Stimulated activated naive B cell treated with anti-CD40 and anti-IgM and Interleukin-4, amounts not matched to agents 10 μg/mL and 1 μg/mL and 100 μg/mL, for 72 hours (primary cell): ENCODE data around the gene IGF2BP3.

Experiments
- ATAC-seq, 2 donors: fragments of 150-1000 bp; cut with Tn5 transposase; replicated peaks; 2 replicates each; pipeline ENCODE4 v1.10.0; 2021; ENCODE audit warnings: moderate library complexity in 1 of 2
- DNase-seq: peaks from one replicate; pipeline ENCODE4 v3.0.0; 2021
- H3K27ac Mint-ChIP-seq: one replicate; pipeline ENCODE4 v1.8.0; 2022; ENCODE audit warnings: mild to moderate bottlenecking, mixed read lengths
- H3K27me3 Mint-ChIP-seq, 2 donors: one replicate each; pipeline ENCODE4 v1.8.0; 2022; ENCODE audit warnings: mixed read lengths in 2 of 2
- H3K36me3 Mint-ChIP-seq, 2 donors: one replicate each; pipeline ENCODE4 v1.8.0; 2022; ENCODE audit warnings: mixed read lengths in 2 of 2, mild to moderate bottlenecking in 1 of 2
- H3K4me1 Mint-ChIP-seq, 2 donors: one replicate each; pipeline ENCODE4 v1.8.0; 2022; ENCODE audit warnings: mixed read lengths in 2 of 2, mild to moderate bottlenecking in 1 of 2
- H3K4me3 Mint-ChIP-seq, 2 donors: one replicate each; pipeline ENCODE4 v1.8.0; 2022; ENCODE audit warnings: mild to moderate bottlenecking in 2 of 2, mixed read lengths in 2 of 2, moderate library complexity in 1 of 2
- H3K9me3 Mint-ChIP-seq, 2 donors: one replicate each; pipeline ENCODE4 v1.8.0; 2022; ENCODE audit warnings: mixed read lengths in 2 of 2, mild to moderate bottlenecking in 1 of 2

The IGF2BP3 gene

GRCh38 chr7:23467291-23467805 is 2.9 kb downstream of the IGF2BP3 start:
- H3K4me1 Mint-ChIP-seq, result peaks cover 25 to 46% of the 10 kb centered on the region in 2 donors
- peak overlapping the region; percentile 83 to 87 for H3K4me3 Mint-ChIP-seq
- no peaks in the 10 kb centered on the region for H3K9me3 Mint-ChIP-seq
- ATAC-seq (no peak), DNase-seq (no peak)
- peak overlapping the region; percentile 68 for H3K27ac Mint-ChIP-seq
- H3K36me3 Mint-ChIP-seq, result peaks cover 0 to 2% of the 10 kb centered on the region in 2 donors
- peaks cover 52 to 57% of the 10 kb centered on the region in 2 donors for H3K27me3 Mint-ChIP-seq

GRCh38 chr7:23462846-23463245 is 7.4 kb downstream of the IGF2BP3 start:
- peaks cover 10 to 14% of the 10 kb centered on the region in 2 donors for H3K4me1 Mint-ChIP-seq
- H3K4me3 Mint-ChIP-seq, result no peak overlapping the region
- H3K9me3 Mint-ChIP-seq, result no peaks in the 10 kb centered on the region
- no peaks in the 10 kb centered on the region for H3K36me3 Mint-ChIP-seq
- H3K27ac Mint-ChIP-seq, result no peak overlapping the region
- peaks cover 48% of the 10 kb centered on the region in 2 donors for H3K27me3 Mint-ChIP-seq
- ATAC-seq, result peak in 1 of 2 donors; percentile 38
- DNase-seq, result no peak

- no peak overlapping the region for H3K4me3 Mint-ChIP-seq
- H3K27ac Mint-ChIP-seq, result no peak overlapping the region
- no peak for ATAC-seq
- H3K27me3 Mint-ChIP-seq, result peaks cover 41 to 44% of the 10 kb centered on the region in 2 donors
- peaks cover 1 to 3% of the 10 kb centered on the region in 2 donors for H3K4me1 Mint-ChIP-seq
- no peaks in the 10 kb centered on the region for H3K36me3 Mint-ChIP-seq
- H3K9me3 Mint-ChIP-seq, result no peaks in the 10 kb centered on the region
- no peak for DNase-seq
Measured at GRCh38 chr7:23458044-23458443, 12.2 kb downstream of the IGF2BP3 start.

- Mint-ChIP-seq H3K27ac (no peak overlapping the region), H3K36me3 (no peaks in the 10 kb centered on the region), H3K4me3 (no peak overlapping the region), H3K4me1 (no peaks in the 10 kb centered on the region), H3K9me3 (no peaks in the 10 kb centered on the region), H3K27me3 (peaks cover 29 to 32% of the 10 kb centered on the region in 2 donors)
- ATAC-seq (no peak), DNase-seq (no peak)
Measured at GRCh38 chr7:23456093-23456492, 14.2 kb downstream of the IGF2BP3 start.

- H3K36me3 Mint-ChIP-seq, result no peaks in the 10 kb centered on the region
- no peaks in the 10 kb centered on the region for H3K4me1 Mint-ChIP-seq
- peaks cover 26 to 29% of the 10 kb centered on the region in 2 donors for H3K27me3 Mint-ChIP-seq
- H3K9me3 Mint-ChIP-seq, result no peaks in the 10 kb centered on the region
- no peak overlapping the region for H3K4me3 Mint-ChIP-seq
- ATAC-seq (no peak), DNase-seq (no peak)
- H3K27ac Mint-ChIP-seq, result no peak overlapping the region
Measured at GRCh38 chr7:23454881-23455526, 15.3 kb downstream of the IGF2BP3 start.

GRCh38 chr7:23450518-23450917 is 19.8 kb downstream of the IGF2BP3 start:
- peaks cover 27 to 29% of the 10 kb centered on the region in 2 donors for H3K27me3 Mint-ChIP-seq
- no peak for DNase-seq
- H3K27ac Mint-ChIP-seq, result no peak overlapping the region
- no peaks in the 10 kb centered on the region for H3K36me3 Mint-ChIP-seq
- ATAC-seq, result no peak
- no peaks in the 10 kb centered on the region for H3K9me3 Mint-ChIP-seq
- no peak overlapping the region for H3K4me3 Mint-ChIP-seq
- H3K4me1 Mint-ChIP-seq, result no peaks in the 10 kb centered on the region

- H3K36me3 Mint-ChIP-seq, result no peaks in the 10 kb centered on the region
- H3K9me3 Mint-ChIP-seq, result no peaks in the 10 kb centered on the region
- no peak overlapping the region for H3K4me3 Mint-ChIP-seq
- H3K27me3 Mint-ChIP-seq, result peaks cover 22 to 23% of the 10 kb centered on the region in 2 donors
- H3K27ac Mint-ChIP-seq, result no peak overlapping the region
- H3K4me1 Mint-ChIP-seq, result no peaks in the 10 kb centered on the region
- ATAC-seq (no peak), DNase-seq (no peak)
Measured at GRCh38 chr7:23449941-23450340, 20.4 kb downstream of the IGF2BP3 start.

GRCh38 chr7:23445326-23445725 is 25.0 kb downstream of the IGF2BP3 start:
- no peaks in the 10 kb centered on the region for H3K4me1 Mint-ChIP-seq
- H3K36me3 Mint-ChIP-seq, result no peaks in the 10 kb centered on the region
- no peak for ATAC-seq
- H3K27ac Mint-ChIP-seq, result no peak overlapping the region
- H3K27me3 Mint-ChIP-seq, result peaks cover 10 to 11% of the 10 kb centered on the region in 2 donors
- no peak overlapping the region for H3K4me3 Mint-ChIP-seq
- DNase-seq, result no peak
- H3K9me3 Mint-ChIP-seq, result no peaks in the 10 kb centered on the region

GRCh38 chr7:23443974-23444373 is 26.3 kb downstream of the IGF2BP3 start:
- H3K36me3 Mint-ChIP-seq, result no peaks in the 10 kb centered on the region
- DNase-seq (no peak), ATAC-seq (no peak)
- H3K4me1 Mint-ChIP-seq, result no peaks in the 10 kb centered on the region
- peaks cover 8 to 11% of the 10 kb centered on the region in 2 donors for H3K27me3 Mint-ChIP-seq
- no peaks in the 10 kb centered on the region for H3K9me3 Mint-ChIP-seq
- no peak overlapping the region for H3K27ac Mint-ChIP-seq
- no peak overlapping the region for H3K4me3 Mint-ChIP-seq

- Mint-ChIP-seq H3K9me3 (no peaks in the 10 kb centered on the region), H3K4me3 (no peak overlapping the region), H3K27ac (no peak overlapping the region), H3K4me1 (no peaks in the 10 kb centered on the region), H3K27me3 (peaks cover 0 to 7% of the 10 kb centered on the region in 2 donors), H3K36me3 (no peaks in the 10 kb centered on the region)
- ATAC-seq, result no peak
- DNase-seq, result no peak
Measured at GRCh38 chr7:23438171-23438570, 32.1 kb downstream of the IGF2BP3 start.

- ATAC-seq, result no peak
- H3K27me3 Mint-ChIP-seq, result peaks cover 16 to 19% of the 10 kb centered on the region in 2 donors
- no peak overlapping the region for H3K27ac Mint-ChIP-seq
- H3K4me3 Mint-ChIP-seq, result no peak overlapping the region
- no peaks in the 10 kb centered on the region for H3K4me1 Mint-ChIP-seq
- DNase-seq, result no peak
- no peaks in the 10 kb centered on the region for H3K36me3 Mint-ChIP-seq
- H3K9me3 Mint-ChIP-seq, result no peaks in the 10 kb centered on the region
Measured at GRCh38 chr7:23434147-23434917, 36.0 kb downstream of the IGF2BP3 start.

- Mint-ChIP-seq H3K27ac (no peak overlapping the region), H3K36me3 (no peaks in the 10 kb centered on the region), H3K9me3 (no peaks in the 10 kb centered on the region), H3K4me3 (no peak overlapping the region), H3K4me1 (no peaks in the 10 kb centered on the region), H3K27me3 (peaks cover 16 to 22% of the 10 kb centered on the region in 2 donors)
- DNase-seq (no peak), ATAC-seq (no peak)
Measured at GRCh38 chr7:23431702-23432199, 38.5 kb downstream of the IGF2BP3 start.

- H3K36me3 Mint-ChIP-seq, result no peaks in the 10 kb centered on the region
- no peak overlapping the region for H3K27ac Mint-ChIP-seq
- peaks cover 16 to 22% of the 10 kb centered on the region in 2 donors for H3K27me3 Mint-ChIP-seq
- no peaks in the 10 kb centered on the region for H3K4me1 Mint-ChIP-seq
- no peak overlapping the region for H3K4me3 Mint-ChIP-seq
- ATAC-seq (no peak), DNase-seq (no peak)
- no peaks in the 10 kb centered on the region for H3K9me3 Mint-ChIP-seq
Measured at GRCh38 chr7:23430893-23431259, 39.4 kb downstream of the IGF2BP3 start.

GRCh38 chr7:23426876-23427275 is 43.4 kb downstream of the IGF2BP3 start:
- DNase-seq, result no peak
- no peaks in the 10 kb centered on the region for H3K4me1 Mint-ChIP-seq
- no peak for ATAC-seq
- H3K27me3 Mint-ChIP-seq, result peaks cover 17 to 20% of the 10 kb centered on the region in 2 donors
- no peaks in the 10 kb centered on the region for H3K36me3 Mint-ChIP-seq
- no peak overlapping the region for H3K27ac Mint-ChIP-seq
- H3K4me3 Mint-ChIP-seq, result no peak overlapping the region
- H3K9me3 Mint-ChIP-seq, result no peaks in the 10 kb centered on the region

- H3K27me3 Mint-ChIP-seq, result peaks cover 7 to 8% of the 10 kb centered on the region in 2 donors
- no peak overlapping the region for H3K4me3 Mint-ChIP-seq
- H3K36me3 Mint-ChIP-seq, result no peaks in the 10 kb centered on the region
- no peaks in the 10 kb centered on the region for H3K9me3 Mint-ChIP-seq
- ATAC-seq (no peak), DNase-seq (no peak)
- peaks cover 0 to 1% of the 10 kb centered on the region in 2 donors for H3K4me1 Mint-ChIP-seq
- no peak overlapping the region for H3K27ac Mint-ChIP-seq
Measured at GRCh38 chr7:23422909-23423308, 47.4 kb downstream of the IGF2BP3 start.
